Kidney (tissue), 14 donors: ENCODE measurements around the gene GRIK2. TPM values are rescaled to one million over a fixed set of nuclear protein-coding genes. Genes with fewer than 3 reads are reported as not detected.

Source experiments
- DNase-seq, 5 donors: peaks; one replicate each; pipeline ENCODE4 v3.0.0-alpha.2; 2013 to 2020
- FAIRE-seq: peaks from 2 replicates; lab custom pipeline; 2012; peaks lifted over from hg19 to GRCh38; lab: Jason Lieb, UNC
- H3K27ac ChIP-seq, 2 donors: one replicate each; pipeline ENCODE4 v1.7.0; 2013; ENCODE audit warnings: low read depth in 2 of 2, low read length in 2 of 2, inconsistent platforms in 1 of 2
- H3K27me3 ChIP-seq: one replicate; pipeline ENCODE4 v1.7.1; 2013; ENCODE audit warnings: low read length, inconsistent platforms; ENCODE audit not compliant: control insufficient read depth, insufficient read depth
- H3K36me3 ChIP-seq, 3 donors: one replicate each; pipeline versions ENCODE4 v1.7.0 to v1.7.1; 2013; ENCODE audit warnings: low read length in 3 of 3, control low read depth in 1 of 3, inconsistent platforms in 1 of 3; ENCODE audit not compliant: insufficient read depth in 3 of 3, control insufficient read depth in 2 of 3
- H3K4me1 ChIP-seq, 3 donors: one replicate each; pipeline versions ENCODE4 v1.7.0 to v1.7.1; 2013; ENCODE audit warnings: low read length in 3 of 3, inconsistent platforms in 1 of 3, low read depth in 1 of 3; ENCODE audit not compliant: control insufficient read depth in 2 of 3, insufficient read depth in 2 of 3
- H3K4me3 ChIP-seq, 3 donors: one replicate each; pipeline versions ENCODE4 v1.7.0 to v1.8.1; 2013; ENCODE audit warnings: low read length in 3 of 3, control low read depth in 1 of 3, inconsistent platforms in 1 of 3
- H3K9ac ChIP-seq, 3 donors: one replicate each; pipeline versions ENCODE4 v1.7.0 to v1.7.1; 2013; ENCODE audit warnings: low read length in 3 of 3, control low read depth in 1 of 3, inconsistent platforms in 1 of 3
- H3K9me3 ChIP-seq, 3 donors: one replicate each; pipeline versions ENCODE4 v1.7.0 to v1.7.1; 2013; ENCODE audit warnings: low read length in 3 of 3, control low read depth in 1 of 3, inconsistent platforms in 1 of 3; ENCODE audit not compliant: control insufficient read depth in 2 of 3, insufficient read depth in 1 of 3
- intact Hi-C: fragments of 100-400 bp; cut with DNase I; formaldehyde crosslinking; loops from one replicate; pipeline ENCODE4 v1.11.1; 2022
- polyA plus RNA-seq: library from polyadenylated mRNA; stranded (reverse); fragments of 350-450 nt; fragmentation: Illumina TruSeq; extraction: RNeasy Lipid Tissue Mini Kit (QIAGEN cat#74804); gene quantifications from one replicate; pipeline ENCODE4 v1.2.3, GENCODE V29; 2014; ENCODE audit warnings: low read depth, low replicate concordance; ENCODE audit not compliant: insufficient read depth
- total RNA-seq: library from RNA; stranded (reverse); fragmentation: NEBNext Ultra II Directional; extraction: Animal tissue kit (Norgen Biotek cat#: 25700); gene quantifications from one replicate; pipeline ENCODE4 v1.2.1, GENCODE V29; 2021
- TF ChIP-seq, protein P1 (sequence below): IDR thresholded peaks from 3 replicates; pipeline ENCODE4 v1.5.1; 2012; ENCODE audit warnings: mild to moderate bottlenecking, moderate library complexity, borderline replicate concordance; ENCODE audit not compliant: insufficient read depth; ENCODE audit errors: extremely low read depth
- donor health status: control.
- donor health status: control.
- donor health status: control.
- donor health status: control.
- donor health status: control.
- donor health status: DM: yes; HTN: yes; CAD: no.
- donor health status: Normal renal cell carcinoma (clear cell type).

GRIK2 gene
- total and polyA plus RNA-seq, 2 donors from 2014 or later: 0.82 to 1.4 TPM

DNA sequence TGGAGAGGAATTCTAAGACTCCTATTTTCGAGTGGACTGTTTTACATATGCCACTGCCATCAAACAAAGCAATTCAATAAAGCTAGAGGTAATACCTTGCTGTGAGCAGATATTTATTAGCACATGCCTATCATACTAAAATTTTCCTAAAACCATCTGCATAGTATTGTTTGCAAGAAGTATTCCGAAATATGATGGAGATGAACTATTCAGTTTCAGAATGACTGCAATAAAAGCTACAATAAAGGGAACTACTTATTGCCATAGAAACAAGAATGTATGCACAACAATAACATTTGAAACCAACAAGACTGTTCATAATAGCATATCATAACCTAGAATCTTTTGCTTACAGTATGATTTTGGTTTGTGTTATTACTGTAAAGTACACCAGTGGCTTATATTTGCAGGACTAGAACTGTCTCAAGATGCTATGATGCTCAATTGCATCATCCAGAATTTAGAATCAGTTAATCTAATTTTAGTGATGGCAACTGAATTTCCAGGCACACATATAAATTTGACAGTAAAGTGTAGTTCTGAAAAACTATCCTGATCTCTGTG is 144.3 kb downstream of the GRIK2 start:
- FAIRE-seq: no peak
- no peaks in the 10 kb centered on the region for H3K4me1 ChIP-seq
- TF ChIP-seq, protein P1, sequence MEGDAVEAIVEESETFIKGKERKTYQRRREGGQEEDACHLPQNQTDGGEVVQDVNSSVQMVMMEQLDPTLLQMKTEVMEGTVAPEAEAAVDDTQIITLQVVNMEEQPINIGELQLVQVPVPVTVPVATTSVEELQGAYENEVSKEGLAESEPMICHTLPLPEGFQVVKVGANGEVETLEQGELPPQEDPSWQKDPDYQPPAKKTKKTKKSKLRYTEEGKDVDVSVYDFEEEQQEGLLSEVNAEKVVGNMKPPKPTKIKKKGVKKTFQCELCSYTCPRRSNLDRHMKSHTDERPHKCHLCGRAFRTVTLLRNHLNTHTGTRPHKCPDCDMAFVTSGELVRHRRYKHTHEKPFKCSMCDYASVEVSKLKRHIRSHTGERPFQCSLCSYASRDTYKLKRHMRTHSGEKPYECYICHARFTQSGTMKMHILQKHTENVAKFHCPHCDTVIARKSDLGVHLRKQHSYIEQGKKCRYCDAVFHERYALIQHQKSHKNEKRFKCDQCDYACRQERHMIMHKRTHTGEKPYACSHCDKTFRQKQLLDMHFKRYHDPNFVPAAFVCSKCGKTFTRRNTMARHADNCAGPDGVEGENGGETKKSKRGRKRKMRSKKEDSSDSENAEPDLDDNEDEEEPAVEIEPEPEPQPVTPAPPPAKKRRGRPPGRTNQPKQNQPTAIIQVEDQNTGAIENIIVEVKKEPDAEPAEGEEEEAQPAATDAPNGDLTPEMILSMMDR: no peak
- H3K9ac ChIP-seq: no peak overlapping the region
- H3K9me3 ChIP-seq: no peaks in the 10 kb centered on the region
- no peaks in the 10 kb centered on the region for H3K27me3 ChIP-seq
- intact Hi-C loops: no loop called here
- no peaks in the 10 kb centered on the region for H3K36me3 ChIP-seq
- no peak for DNase-seq
- H3K4me3 ChIP-seq: no peak overlapping the region
- H3K27ac ChIP-seq: no peak overlapping the region

DNA sequence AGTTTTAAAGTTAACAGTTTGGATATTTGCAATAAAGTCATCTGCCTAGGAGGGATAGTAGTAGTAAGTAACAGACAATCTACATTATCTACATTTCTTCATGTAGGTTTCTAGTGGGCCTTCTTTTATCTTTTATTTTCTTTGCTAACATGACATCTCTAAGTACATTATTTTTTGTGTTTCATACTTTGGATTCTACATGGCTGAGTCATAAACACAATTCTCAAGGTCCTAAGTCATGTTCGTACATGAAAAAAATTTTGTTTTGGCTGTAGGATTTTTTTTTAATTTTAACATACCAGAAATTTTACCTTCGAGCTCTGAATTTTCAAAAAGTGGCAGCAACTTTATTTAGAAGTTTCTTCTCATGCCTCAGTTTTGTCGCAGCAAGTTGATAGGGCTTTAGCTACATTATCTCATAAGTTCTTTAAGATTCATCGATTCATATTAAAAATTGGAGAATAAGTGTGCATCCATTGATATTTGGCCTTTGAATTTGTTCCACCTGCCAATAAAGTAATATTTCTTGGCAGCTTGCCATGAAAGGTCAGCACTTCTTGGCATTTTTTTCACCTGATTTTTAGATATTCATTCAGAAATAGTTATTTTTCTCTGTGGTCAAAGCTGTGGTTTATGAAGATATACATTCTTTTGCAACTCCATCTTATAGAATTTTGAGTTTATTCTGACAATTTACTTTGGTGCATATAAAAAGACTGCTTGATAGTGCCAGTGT is 146.2 kb downstream of the GRIK2 start:
- no peak overlapping the region for H3K4me3 ChIP-seq
- no peaks in the 10 kb centered on the region for H3K9me3 ChIP-seq
- no peak for FAIRE-seq
- no peak for DNase-seq
- no peaks in the 10 kb centered on the region for H3K27me3 ChIP-seq
- H3K27ac ChIP-seq: no peak overlapping the region
- intact Hi-C loops: no loop called here
- H3K4me1 ChIP-seq: no peaks in the 10 kb centered on the region
- no peak overlapping the region for H3K9ac ChIP-seq
- TF ChIP-seq, protein P1: no peak
- no peaks in the 10 kb centered on the region for H3K36me3 ChIP-seq

DNA sequence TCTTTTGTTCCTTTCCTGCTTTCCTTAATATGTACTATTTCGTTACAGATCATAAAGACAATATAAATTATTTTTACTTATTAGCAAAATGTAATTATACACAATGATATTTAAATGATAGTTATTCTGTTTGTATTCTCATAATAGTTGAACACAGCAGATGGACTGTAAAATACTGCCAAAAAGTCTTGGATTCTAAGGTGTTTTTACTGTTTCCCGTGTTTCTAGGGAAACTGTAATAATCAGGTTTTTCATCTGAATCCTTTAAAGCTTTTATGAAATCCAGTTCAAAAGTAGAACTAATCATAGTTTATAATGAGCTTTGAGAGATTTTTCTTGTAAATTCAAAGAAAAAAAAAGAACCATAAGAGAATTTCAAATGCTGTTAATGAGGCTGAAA is 148.4 kb downstream of the GRIK2 start:
- H3K36me3 ChIP-seq: no peaks in the 10 kb centered on the region
- no peak overlapping the region for H3K4me3 ChIP-seq
- H3K9ac ChIP-seq: no peak overlapping the region
- intact Hi-C loops: no loop called here
- no peaks in the 10 kb centered on the region for H3K4me1 ChIP-seq
- no peak overlapping the region for H3K27ac ChIP-seq
- H3K27me3 ChIP-seq: no peaks in the 10 kb centered on the region
- no peak for FAIRE-seq
- H3K9me3 ChIP-seq: no peaks in the 10 kb centered on the region
- DNase-seq: no peak
- TF ChIP-seq, protein P1: no peak
